K562 (cell line): ENCODE results near the gene PNMA3. TPM values are rescaled to one million over a fixed set of nuclear protein-coding genes. Genes with fewer than 3 reads are reported as not detected.

Source experiments
- GTF2A2 ChIP-seq: IDR thresholded peaks from 2 replicates; pipeline ENCODE4 v1.6.1; 2016; ENCODE audit warnings: mild to moderate bottlenecking, missing genetic modification characterization, missing compliant biosample characterization
- JUN ChIP-seq, 2 experiments: sonication (generic) in 1 of 2; formaldehyde crosslinking in 1 of 2; IDR thresholded peaks; 2 replicates each; pipeline versions ENCODE4 v1.6.1 to v1.8.0; 2012 to 2022; ENCODE audit warnings: borderline replicate concordance in 2 of 2, mild to moderate bottlenecking in 2 of 2, improper control_type of control experiment in 1 of 2, low read depth in 1 of 2, low read length in 1 of 2, missing genetic modification reagents in 1 of 2
- MCM2 ChIP-seq: fragments of 450-650 bp; IDR thresholded peaks from 2 replicates; pipeline ENCODE4 v1.6.1; 2017; ENCODE audit warnings: low read depth, mild to moderate bottlenecking
- MECOM ChIP-seq: fragments of 250-450 bp; sonication (Bioruptor Pico); IDR thresholded peaks from 2 replicates; pipeline ENCODE4 v1.8.0; 2022; ENCODE audit warnings: inconsistent platforms
- MED1 ChIP-seq: sonication (generic); formaldehyde crosslinking; IDR thresholded peaks from 2 replicates; pipeline ENCODE4 v1.8.1; 2023; ENCODE audit warnings: missing genetic modification reagents, borderline replicate concordance
- NRF1 ChIP-seq, 2 experiments: fragments of 450-650 bp; IDR thresholded peaks in 1 of 2; conservative IDR thresholded peaks in 1 of 2; 2 replicates each; pipeline ENCODE4 v1.6.1; 2014; ENCODE audit warnings: mild to moderate bottlenecking in 2 of 2
- PRMT5 ChIP-seq: sonication (generic); formaldehyde crosslinking; IDR thresholded peaks from 2 replicates; pipeline ENCODE4 v1.5.0; 2020; ENCODE audit warnings: missing genetic modification reagents
- ZNF197 ChIP-seq: fragments of 200-800 bp; sonication (Bioruptor generic); IDR thresholded peaks from 2 replicates; pipeline ENCODE4 v1.6.1; 2016; ENCODE audit warnings: low read depth, missing genetic modification characterization, missing compliant biosample characterization
- polyA plus RNA-seq, 8 experiments: library from polyadenylated mRNA; depleted of rRNA in 4 of 8; stranded (reverse) in 5 of 8; unstranded in 3 of 8; fragments of >200 nt; fragmentation: Nextera tagmentation in 2 of 8; fragmentation: Illumina TruSeq in 1 of 8; extraction: Ambion mirVana in 2 of 8; extraction: Trizol in 1 of 8; gene quantifications; 2 replicates each; pipeline versions ENCODE4 v1.2.1 to v1.2.3, GENCODE V29; 2011 to 2014; ENCODE audit warnings: inconsistent platforms in 1 of 8, missing spikeins in 1 of 8
- total RNA-seq, 7 experiments: library from RNA; depleted of rRNA in 6 of 7; stranded (reverse); fragments of >200 nt in 6 of 7; fragmentation: Illumina TruSeq in 2 of 7; extraction: Trizol in 2 of 7; gene quantifications; 2 replicates each; pipeline versions ENCODE4 v1.2.1 to v1.2.3, GENCODE V29; 2011 to 2021; ENCODE audit warnings: low replicate concordance in 1 of 7
- TF ChIP-seq, protein P1 (sequence below), 2 experiments: fragments of 450-650 bp; IDR thresholded peaks; 2 replicates each; pipeline ENCODE4 v1.6.1; 2018; ENCODE audit warnings: mild to moderate bottlenecking in 2 of 2, low read depth in 1 of 2; ENCODE audit not compliant: partially characterized antibody in 2 of 2

Gene PNMA3
- total and polyA plus RNA-seq, 9 of the 15 experiments (the other 6 are each of a cell fraction or from before 2014, with no cell fraction given) = 0.01 to 1.5 (median 0.95) TPM; not detected in 1

DNA sequence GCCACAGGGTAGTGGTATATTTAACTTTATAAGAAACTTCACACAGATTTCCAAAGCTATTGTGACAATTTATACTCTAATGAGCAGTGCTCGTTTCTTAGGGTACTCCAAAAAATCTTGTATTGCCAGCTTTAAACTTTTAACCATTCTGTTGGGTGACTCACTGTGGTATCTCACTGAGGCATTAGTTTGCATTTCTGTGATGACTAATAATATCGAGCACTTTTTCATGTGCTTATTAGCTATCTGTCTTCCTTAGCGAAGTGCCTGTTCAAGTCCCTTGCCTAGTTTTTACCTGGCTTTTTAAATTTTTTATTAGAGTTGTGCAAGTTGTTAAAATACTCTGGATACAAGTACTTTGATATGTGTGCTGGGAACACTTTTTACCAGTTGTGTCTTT is 5.5 kb downstream of the PNMA3 start (continued):
- TF ChIP-seq JUN (IDR thresholded peaks at IDR 0.05; ENCODE audit: borderline replicate concordance, low read depth, low read length) (0 out of 2 replicates have a peak, but pooled peaks have one; percentile 37), JUN (CRISPR knock-in tag; IDR thresholded peaks at IDR 0.05; ENCODE audit: borderline replicate concordance) (no peak), GTF2A2 (tag) (no peak), MED1 (CRISPR knock-in tag) (no peak), NRF1 (conservative IDR thresholded peaks at IDR 0.05 in 1 of 2, IDR thresholded peaks at IDR 0.05 in 1 of 2) (no peak), ZNF197 (CRISPR knock-in tag) (no peak), PRMT5 (CRISPR knock-in tag) (no peak), MCM2 (no peak), MECOM (CRISPR knock-in tag) (no peak)
- TF ChIP-seq, protein P1, sequence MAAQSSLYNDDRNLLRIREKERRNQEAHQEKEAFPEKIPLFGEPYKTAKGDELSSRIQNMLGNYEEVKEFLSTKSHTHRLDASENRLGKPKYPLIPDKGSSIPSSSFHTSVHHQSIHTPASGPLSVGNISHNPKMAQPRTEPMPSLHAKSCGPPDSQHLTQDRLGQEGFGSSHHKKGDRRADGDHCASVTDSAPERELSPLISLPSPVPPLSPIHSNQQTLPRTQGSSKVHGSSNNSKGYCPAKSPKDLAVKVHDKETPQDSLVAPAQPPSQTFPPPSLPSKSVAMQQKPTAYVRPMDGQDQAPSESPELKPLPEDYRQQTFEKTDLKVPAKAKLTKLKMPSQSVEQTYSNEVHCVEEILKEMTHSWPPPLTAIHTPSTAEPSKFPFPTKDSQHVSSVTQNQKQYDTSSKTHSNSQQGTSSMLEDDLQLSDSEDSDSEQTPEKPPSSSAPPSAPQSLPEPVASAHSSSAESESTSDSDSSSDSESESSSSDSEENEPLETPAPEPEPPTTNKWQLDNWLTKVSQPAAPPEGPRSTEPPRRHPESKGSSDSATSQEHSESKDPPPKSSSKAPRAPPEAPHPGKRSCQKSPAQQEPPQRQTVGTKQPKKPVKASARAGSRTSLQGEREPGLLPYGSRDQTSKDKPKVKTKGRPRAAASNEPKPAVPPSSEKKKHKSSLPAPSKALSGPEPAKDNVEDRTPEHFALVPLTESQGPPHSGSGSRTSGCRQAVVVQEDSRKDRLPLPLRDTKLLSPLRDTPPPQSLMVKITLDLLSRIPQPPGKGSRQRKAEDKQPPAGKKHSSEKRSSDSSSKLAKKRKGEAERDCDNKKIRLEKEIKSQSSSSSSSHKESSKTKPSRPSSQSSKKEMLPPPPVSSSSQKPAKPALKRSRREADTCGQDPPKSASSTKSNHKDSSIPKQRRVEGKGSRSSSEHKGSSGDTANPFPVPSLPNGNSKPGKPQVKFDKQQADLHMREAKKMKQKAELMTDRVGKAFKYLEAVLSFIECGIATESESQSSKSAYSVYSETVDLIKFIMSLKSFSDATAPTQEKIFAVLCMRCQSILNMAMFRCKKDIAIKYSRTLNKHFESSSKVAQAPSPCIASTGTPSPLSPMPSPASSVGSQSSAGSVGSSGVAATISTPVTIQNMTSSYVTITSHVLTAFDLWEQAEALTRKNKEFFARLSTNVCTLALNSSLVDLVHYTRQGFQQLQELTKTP (IDR thresholded peaks at IDR 0.05; ENCODE audit: low read depth in 1 of 2, partially characterized antibody in 2 of 2) = peak in 1 of 2 experiments; percentile 64
